Measurements from ENCODE around the gene FBN1.

DNA sequence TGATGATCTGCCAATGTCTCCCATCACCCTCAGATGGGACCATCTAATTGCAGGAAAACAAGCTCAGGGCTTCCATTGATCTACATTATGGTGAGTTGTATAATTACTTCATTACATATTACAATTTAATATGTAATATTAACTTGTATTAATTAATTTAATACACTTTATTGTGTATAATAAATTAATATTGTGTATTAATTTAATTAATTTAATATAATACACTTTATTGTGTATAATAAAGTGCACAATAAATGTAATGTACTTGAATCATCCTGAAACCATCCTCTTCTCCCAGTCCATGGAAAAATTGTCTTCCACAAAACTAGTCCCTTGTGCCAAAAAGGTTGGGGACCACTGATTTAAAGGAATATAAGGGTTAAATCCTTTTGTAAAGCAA, 123.4 kb downstream of the FBN1 start:
- TF ChIP-seq EP300 (IDR thresholded peaks at IDR 0.05; ENCODE audit: low read depth): no peak
- TF ChIP-seq, protein P1, sequence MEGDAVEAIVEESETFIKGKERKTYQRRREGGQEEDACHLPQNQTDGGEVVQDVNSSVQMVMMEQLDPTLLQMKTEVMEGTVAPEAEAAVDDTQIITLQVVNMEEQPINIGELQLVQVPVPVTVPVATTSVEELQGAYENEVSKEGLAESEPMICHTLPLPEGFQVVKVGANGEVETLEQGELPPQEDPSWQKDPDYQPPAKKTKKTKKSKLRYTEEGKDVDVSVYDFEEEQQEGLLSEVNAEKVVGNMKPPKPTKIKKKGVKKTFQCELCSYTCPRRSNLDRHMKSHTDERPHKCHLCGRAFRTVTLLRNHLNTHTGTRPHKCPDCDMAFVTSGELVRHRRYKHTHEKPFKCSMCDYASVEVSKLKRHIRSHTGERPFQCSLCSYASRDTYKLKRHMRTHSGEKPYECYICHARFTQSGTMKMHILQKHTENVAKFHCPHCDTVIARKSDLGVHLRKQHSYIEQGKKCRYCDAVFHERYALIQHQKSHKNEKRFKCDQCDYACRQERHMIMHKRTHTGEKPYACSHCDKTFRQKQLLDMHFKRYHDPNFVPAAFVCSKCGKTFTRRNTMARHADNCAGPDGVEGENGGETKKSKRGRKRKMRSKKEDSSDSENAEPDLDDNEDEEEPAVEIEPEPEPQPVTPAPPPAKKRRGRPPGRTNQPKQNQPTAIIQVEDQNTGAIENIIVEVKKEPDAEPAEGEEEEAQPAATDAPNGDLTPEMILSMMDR (IDR thresholded peaks at IDR 0.05): no peak
- TF ChIP-seq POLR2A (IDR thresholded peaks at IDR 0.05): no peak
